Mononuclear cell (primary cell): Measurements from ENCODE around the gene SPACA9. TPM values are rescaled to one million over a fixed set of nuclear protein-coding genes. Genes with fewer than 3 reads are reported as not detected.

ENCODE experiments used
- H3K27me3 ChIP-seq: 2 replicates; pipeline ENCODE4 v1.6.0; 2011; ENCODE audit warnings: low read length, control low read depth; ENCODE audit not compliant: insufficient read depth
- H3K4me1 ChIP-seq: 2 replicates; pipeline ENCODE4 v1.5.1; 2011; ENCODE audit warnings: mild to moderate bottlenecking, low read length, control low read depth; ENCODE audit not compliant: insufficient read depth
- H3K4me3 ChIP-seq: 2 replicates; pipeline ENCODE4 v1.5.1; 2011; ENCODE audit warnings: mild to moderate bottlenecking, low read length, moderate library complexity
- H3K9me3 ChIP-seq: 2 replicates; pipeline ENCODE4 v1.5.1; 2011; ENCODE audit warnings: low read depth, mild to moderate bottlenecking, control low read depth, low read length
- total RNA-seq: library from RNA; depleted of rRNA; stranded (reverse); fragments of >200 nt; gene quantifications from one replicate; pipeline ENCODE4 v1.2.3, GENCODE V29; 2012

SPACA9 gene
- total RNA-seq, 1 donor, result 0.52 TPM

DNA sequence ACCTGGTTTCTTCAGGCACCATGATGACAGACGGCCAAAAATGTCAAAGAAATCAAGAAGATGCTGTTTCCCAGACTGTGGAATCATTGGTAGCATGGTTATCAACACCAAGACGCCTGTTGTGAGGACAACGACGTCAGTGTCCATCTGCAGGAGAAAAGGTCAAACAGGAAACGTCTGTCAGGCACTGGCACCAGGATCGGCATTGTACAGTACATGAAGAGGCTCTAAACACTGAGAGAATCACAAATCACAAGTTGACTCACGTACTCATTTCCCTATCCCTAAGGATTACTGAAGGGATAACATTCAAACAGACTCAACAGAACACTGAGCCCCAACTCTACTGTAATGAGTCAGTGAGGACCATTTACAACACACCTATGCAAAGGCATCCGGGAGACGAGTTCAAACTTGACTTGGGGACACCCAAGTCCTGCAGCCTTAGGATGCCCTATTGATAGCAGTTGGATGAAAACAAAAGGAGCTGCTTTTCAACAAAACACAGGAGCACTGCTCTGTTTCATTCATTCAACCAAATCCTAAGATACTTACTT, 44.7 kb downstream of the SPACA9 start:
- Histone ChIP-seq H3K4me1 (no peaks in the 10 kb centered on the region), H3K4me3 (no peak overlapping the region), H3K27me3 (no peaks in the 10 kb centered on the region), H3K9me3 (no peaks in the 10 kb centered on the region)

DNA sequence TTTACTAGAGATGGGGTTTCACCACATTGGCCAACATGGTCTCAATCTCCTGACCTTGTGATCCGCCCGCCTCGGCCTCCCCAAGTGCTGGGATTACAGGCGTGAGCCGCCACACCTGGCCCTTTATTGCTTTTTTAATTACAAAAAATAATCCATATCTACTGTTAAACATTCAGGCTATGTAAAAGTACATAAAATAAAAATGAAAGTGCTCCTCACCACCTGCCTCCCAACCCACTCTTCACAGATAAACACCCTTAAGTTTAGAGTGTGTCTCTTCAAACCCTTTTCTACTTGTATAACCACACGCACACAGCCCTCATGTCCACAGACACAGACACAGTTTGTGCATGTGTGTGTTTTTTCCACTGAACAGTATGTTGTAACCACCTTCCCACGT, 49.0 kb downstream of the SPACA9 start:
- no peaks in the 10 kb centered on the region for H3K27me3 ChIP-seq

GRCh38 chr9:132931178-132931735, 52.6 kb downstream of the SPACA9 start:
- Histone ChIP-seq H3K4me3 (no peak overlapping the region), H3K9me3 (no peaks in the 10 kb centered on the region), H3K27me3 (no peaks in the 10 kb centered on the region)

More for the DNA sequence above, 49.0 kb downstream of the SPACA9 start:
- H3K9me3 ChIP-seq, result no peaks in the 10 kb centered on the region
- H3K4me3 ChIP-seq, result no peak overlapping the region
- H3K4me1 ChIP-seq, result no peaks in the 10 kb centered on the region

GRCh38 chr9:132935026-132935425, 56.3 kb downstream of the SPACA9 start:
- Histone ChIP-seq H3K4me3 (no peak overlapping the region), H3K27me3 (no peaks in the 10 kb centered on the region), H3K4me1 (no peaks in the 10 kb centered on the region)

More at GRCh38 chr9:132931178-132931735, 52.6 kb downstream of the SPACA9 start:
- H3K4me1 ChIP-seq, result no peaks in the 10 kb centered on the region

GRCh38 chr9:132937463-132937901, 58.8 kb downstream of the SPACA9 start:
- Histone ChIP-seq H3K9me3 (no peaks in the 10 kb centered on the region), H3K27me3 (no peaks in the 10 kb centered on the region), H3K4me3 (no peak overlapping the region), H3K4me1 (no peaks in the 10 kb centered on the region)

More at GRCh38 chr9:132935026-132935425, 56.3 kb downstream of the SPACA9 start:
- H3K9me3 ChIP-seq, result no peaks in the 10 kb centered on the region

DNA sequence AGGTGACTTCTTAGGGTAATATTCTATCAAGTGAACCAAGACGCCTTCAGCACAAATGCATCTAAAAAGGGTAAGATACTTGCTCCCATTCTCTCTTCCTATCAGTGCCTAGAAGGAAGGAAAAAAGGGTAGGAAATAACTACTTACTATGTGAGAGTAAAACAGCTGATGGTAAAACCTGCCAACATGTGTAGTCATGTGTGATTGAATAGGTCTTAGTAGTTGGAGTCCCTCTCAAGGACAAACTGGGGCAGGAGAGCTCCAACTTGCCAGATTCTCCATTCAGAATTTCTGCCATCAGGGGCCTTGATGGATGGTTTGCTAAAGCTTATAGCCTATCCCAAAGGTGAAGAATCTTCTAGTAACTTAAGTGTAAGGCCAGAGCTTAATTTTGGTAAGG, 60.5 kb downstream of the SPACA9 start:
- Histone ChIP-seq H3K4me1 (peaks cover 11% of the 10 kb centered on the region), H3K9me3 (no peaks in the 10 kb centered on the region)

More for the DNA sequence above, 60.5 kb downstream of the SPACA9 start:
- Histone ChIP-seq H3K27me3 (no peaks in the 10 kb centered on the region), H3K4me3 (no peak overlapping the region)

Other genes with a start within 250 kb of the SPACA9 start
- 10.3 TPM for gene DDX31, start 208.9 kb upstream of the SPACA9 start, total RNA-seq
- gene GTF3C4, start 208.4 kb upstream of the SPACA9 start, total RNA-seq, result 17.6 TPM
- 0.63 TPM for gene AK8, start 614 bp upstream of the SPACA9 start, total RNA-seq
- gene TSC1, start 65.7 kb downstream of the SPACA9 start, total RNA-seq, result 48.5 TPM
- gene GFI1B, start 99.8 kb downstream of the SPACA9 start, total RNA-seq, result 13.6 TPM
- 29.7 TPM for gene GTF3C5, start 152.1 kb downstream of the SPACA9 start, total RNA-seq
- 0.21 TPM for gene CEL, start 183.1 kb downstream of the SPACA9 start, total RNA-seq
- gene RALGDS, start 242.3 kb downstream of the SPACA9 start, total RNA-seq, result 59.0 TPM